Lower leg skin (tissue), 4 donors: ENCODE data around the gene TLE1. TPM values are rescaled to one million over a fixed set of nuclear protein-coding genes. Genes with fewer than 3 reads are reported as not detected.

ENCODE experiments used
- DNase-seq, 2 donors: peaks; one replicate each; pipeline ENCODE4 v3.0.0-alpha.2; 2019; ENCODE audit warnings: low spot score in 2 of 2
- H3K4me3 ChIP-seq: fragments of 200-600 bp; sonication (generic); 2 replicates; pipeline ENCODE4 v1.5.1; 2017; ENCODE audit warnings: mild to moderate bottlenecking, low read depth; ENCODE audit not compliant: poor library complexity, severe bottlenecking
- POLR2A ChIP-seq, 2 donors: fragments of 450-650 bp; IDR thresholded peaks; one replicate each; pipeline ENCODE4 v1.6.1; 2016 to 2017; ENCODE audit warnings: antibody characterized with exemption in 2 of 2, mild to moderate bottlenecking in 1 of 2, moderate library complexity in 1 of 2
- WGBS, 2 donors: methylation state at CpG; one replicate each; pipeline ENCODE4 v1.1.5; 2018; 5-methylcytosine and 5-hydroxymethylcytosine counted together
- intact Hi-C: fragments of 100-400 bp; cut with DNase I; formaldehyde crosslinking; loops from one replicate; pipeline ENCODE4 v1.15.0; 2023; ENCODE audit warnings: low total_unique reads
- total RNA-seq, 4 donors: library from RNA; depleted of rRNA; stranded (reverse); fragments of >200 nt; gene quantifications; one replicate each; pipeline ENCODE4 v1.1.0, GENCODE V29; 2016
- TF ChIP-seq, protein P1 (sequence below), 3 donors: fragments of 450-650 bp; IDR thresholded peaks; one replicate each; pipeline ENCODE4 v1.5.1; 2016; ENCODE audit warnings: antibody characterized with exemption in 3 of 3, mild to moderate bottlenecking in 3 of 3, moderate library complexity in 2 of 3

The TLE1 gene
- total RNA-seq, 4 donors from 2014 or later, result 42.0 to 63.3 (median 43.7) TPM

DNA sequence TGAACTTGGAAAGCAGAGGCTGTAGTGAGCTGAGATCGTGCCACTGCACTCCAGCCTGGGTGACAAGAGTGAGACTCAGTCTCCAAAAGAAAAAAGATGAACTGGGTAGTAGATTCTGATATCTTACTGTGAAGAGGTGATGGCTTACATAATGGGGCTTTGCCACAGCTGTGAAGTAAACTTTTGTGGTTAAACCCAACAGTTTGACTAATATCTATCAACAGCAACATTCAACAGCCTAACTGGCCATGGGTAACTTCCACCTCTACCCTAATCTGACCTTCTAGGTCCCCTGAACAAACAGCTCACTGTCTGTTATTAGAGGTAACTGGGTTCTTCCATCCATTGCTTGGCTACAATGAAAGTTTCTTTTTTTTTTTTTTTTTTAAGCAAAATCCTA is 52.1 kb downstream of the TLE1 start:
- intact Hi-C loops, result no loop called here
- 93 to 94% methylated on average over 1 of the region's 1 CpG for WGBS, 2 donors
- no peak for TF ChIP-seq POLR2A (IDR thresholded peaks at IDR 0.05)
- TF ChIP-seq, protein P1, sequence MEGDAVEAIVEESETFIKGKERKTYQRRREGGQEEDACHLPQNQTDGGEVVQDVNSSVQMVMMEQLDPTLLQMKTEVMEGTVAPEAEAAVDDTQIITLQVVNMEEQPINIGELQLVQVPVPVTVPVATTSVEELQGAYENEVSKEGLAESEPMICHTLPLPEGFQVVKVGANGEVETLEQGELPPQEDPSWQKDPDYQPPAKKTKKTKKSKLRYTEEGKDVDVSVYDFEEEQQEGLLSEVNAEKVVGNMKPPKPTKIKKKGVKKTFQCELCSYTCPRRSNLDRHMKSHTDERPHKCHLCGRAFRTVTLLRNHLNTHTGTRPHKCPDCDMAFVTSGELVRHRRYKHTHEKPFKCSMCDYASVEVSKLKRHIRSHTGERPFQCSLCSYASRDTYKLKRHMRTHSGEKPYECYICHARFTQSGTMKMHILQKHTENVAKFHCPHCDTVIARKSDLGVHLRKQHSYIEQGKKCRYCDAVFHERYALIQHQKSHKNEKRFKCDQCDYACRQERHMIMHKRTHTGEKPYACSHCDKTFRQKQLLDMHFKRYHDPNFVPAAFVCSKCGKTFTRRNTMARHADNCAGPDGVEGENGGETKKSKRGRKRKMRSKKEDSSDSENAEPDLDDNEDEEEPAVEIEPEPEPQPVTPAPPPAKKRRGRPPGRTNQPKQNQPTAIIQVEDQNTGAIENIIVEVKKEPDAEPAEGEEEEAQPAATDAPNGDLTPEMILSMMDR (IDR thresholded peaks at IDR 0.05), result no peak
- H3K4me3 ChIP-seq, result no peak overlapping the region
- DNase-seq, result no peak

DNA sequence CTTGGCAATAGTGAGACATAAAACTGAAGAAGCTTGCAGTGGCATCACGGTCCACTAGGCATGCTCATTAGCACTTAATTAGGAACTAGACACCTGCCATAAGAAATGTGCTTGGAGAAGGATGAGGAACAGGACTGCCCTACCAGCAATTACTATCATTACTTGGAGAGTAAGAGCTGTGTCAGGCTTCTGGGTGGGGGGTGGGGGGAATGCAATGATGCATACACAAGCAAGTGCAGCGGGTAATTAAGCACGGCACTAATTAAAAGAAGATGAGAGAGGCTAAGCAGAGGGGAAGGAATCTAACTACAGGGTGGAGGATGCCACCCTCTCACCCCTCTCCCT is 53.1 kb downstream of the TLE1 start:
- no peak for DNase-seq
- TF ChIP-seq POLR2A (IDR thresholded peaks at IDR 0.05), result no peak
- TF ChIP-seq, protein P1 (IDR thresholded peaks at IDR 0.05), result no peak
- H3K4me3 ChIP-seq, result no peak overlapping the region
- intact Hi-C loops, result no loop called here
- 74 to 75% methylated on average over 3 of the region's 3 CpGs for WGBS, 2 donors

DNA sequence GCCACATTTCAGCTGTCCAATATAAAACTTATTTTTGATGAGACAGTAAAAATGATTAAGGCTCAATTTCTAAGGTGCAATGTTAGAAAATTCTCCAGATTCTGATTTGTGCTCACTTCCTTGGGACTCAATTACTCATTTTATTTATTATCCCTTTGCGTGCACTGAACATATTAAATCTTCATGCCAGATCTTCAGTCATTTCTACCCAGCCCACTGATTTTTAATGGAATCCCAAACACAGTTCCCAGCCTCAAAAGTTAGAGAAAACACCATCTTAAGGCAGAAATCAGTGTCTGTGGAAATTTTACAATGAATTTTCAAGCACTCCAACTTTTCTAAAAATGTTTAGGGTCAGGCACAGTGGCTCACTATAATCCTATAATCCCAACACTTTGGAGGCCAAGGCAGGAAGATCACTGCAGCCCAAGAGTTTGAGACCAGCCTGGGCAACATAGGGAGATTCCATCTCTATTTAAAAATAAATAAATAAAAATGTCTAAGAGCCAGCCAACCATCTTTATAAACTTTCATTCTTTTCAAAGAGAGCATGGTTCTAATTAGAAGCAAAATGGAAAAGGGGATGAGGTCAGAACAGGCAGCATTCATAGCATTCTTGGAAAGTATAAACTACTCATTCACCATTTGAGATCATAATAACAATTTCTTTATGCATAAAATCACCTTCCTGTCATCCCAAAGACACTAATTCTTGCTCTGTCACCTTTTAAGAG is 53.7 kb downstream of the TLE1 start:
- no peak overlapping the region for H3K4me3 ChIP-seq
- DNase-seq, result no peak
- 76 to 90% methylated on average over 1 of the region's 1 CpG for WGBS, 2 donors
- intact Hi-C loops, result no loop called here
- TF ChIP-seq POLR2A (IDR thresholded peaks at IDR 0.05), result no peak
- TF ChIP-seq, protein P1 (IDR thresholded peaks at IDR 0.05), result no peak

DNA sequence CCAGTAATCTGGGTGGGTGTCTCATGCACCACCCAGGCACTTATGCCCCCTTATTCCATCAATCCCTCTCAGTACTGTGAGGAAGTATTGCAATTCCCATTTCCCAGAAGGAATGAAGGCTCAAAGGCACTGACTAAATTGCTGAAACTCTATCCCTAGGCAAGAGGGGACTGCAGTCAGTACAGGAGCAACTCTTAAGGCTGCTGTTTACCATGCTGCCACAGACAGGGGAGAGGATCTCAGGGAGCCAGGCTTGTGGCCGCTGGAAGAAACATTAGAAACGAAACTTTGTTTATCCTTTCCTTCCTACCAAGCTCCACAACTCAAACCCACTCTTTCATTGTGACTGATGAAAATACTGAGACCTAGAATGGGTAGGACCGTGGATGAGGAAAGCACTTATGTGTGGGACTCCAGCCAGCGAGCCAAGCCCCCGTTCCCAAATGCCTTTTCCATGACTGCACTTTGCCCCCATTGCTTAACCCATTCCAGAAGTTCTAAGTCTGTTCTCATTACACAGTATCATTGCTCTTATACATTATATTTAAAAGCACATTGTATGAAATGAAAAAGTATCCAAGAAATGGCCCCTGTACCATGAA is 54.3 kb downstream of the TLE1 start:
- H3K4me3 ChIP-seq, result no peak overlapping the region
- WGBS, 2 donors, result 80 to 84% methylated on average over 5 of the region's 5 CpGs
- DNase-seq, result no peak
- TF ChIP-seq, protein P1 (IDR thresholded peaks at IDR 0.05), result no peak
- TF ChIP-seq POLR2A (IDR thresholded peaks at IDR 0.05), result no peak
- intact Hi-C loops, result no loop called here

DNA sequence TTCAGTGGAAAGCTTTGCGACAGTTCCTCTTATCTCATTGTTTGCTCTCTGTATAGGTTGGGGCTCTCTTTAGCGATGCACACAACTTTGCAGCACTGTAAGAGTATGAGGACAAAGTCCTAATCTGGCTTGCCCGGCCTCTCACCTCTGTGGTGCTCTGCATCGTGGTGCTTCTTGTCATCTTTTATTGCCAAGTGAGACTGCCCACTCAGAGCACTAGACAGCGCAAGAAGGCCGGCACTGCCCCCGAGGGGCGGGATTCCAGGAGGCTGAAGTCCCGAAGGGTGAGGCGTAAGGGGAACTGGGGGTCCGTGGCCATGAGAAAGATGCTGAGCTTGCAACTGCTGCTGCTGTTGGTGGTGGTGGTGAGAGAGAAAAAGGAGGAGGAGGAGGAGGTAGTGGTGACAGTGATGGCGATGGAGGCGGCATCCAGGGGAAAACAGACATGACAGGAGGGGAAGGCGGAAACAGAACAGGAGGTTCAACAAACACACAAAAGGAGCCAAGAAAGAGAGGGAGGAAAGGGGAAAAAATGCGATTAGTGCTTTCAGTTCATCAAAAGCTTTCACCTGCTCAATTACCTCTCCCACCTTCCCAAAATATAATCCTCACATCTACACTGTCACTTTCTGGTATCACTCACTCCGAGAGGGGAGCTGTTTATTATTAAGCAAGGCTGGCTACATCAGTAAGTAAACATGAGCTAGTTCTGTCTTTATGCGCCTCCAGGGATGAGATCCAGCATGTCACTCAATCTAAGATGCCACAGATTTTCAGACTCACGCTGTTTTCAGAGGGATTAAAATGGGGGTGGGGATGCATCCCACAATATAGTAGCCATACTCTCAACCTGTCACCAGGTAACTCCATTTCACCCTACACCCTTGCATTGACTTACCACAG is 55.1 kb downstream of the TLE1 start:
- DNase-seq, result no peak
- no peak for TF ChIP-seq POLR2A (IDR thresholded peaks at IDR 0.05)
- TF ChIP-seq, protein P1 (IDR thresholded peaks at IDR 0.05), result no peak
- 92 to 93% methylated on average over 18 of the region's 18 CpGs for WGBS, 2 donors
- intact Hi-C loops, result no loop called here
- H3K4me3 ChIP-seq, result no peak overlapping the region
